GM18498 (cell line): ENCODE measurements around the gene GIMAP8.
"Not testable (repeated sequence)": the region's sequence is repeated elsewhere in the genome, so short reads cannot be mapped to it uniquely, and the experiment has no call there.

Experiments
- ATAC-seq: cut with Tn5 transposase; IDR thresholded peaks from one replicate; pipeline ENCODE4 v1.9.1; 2021; ENCODE audit warnings: mild to moderate bottlenecking, moderate library complexity; ENCODE audit not compliant: unreplicated experiment

GIMAP8 gene

DNA sequence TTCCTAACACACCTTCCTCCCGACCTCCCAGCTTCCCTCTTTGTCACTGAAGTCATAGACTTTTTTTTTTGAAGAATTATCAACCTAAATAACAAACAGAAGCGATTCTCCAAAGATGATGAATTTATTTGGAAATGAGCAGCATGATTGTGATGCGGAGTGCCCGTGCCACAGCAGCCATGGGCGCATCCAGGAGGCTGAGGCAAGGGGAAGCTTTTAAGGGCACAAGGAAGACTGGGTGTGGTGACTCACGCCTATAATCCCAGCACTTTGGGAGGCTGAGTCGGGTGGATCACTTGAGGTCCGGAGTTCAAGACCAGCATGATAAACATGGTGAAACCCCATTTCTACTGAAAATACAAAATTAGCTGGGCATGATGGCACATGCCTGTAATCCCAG lies 16.2 kb upstream of the GIMAP8 start:
- no peak for ATAC-seq

GRCh38 chr7:150435047-150435389 lies 15.4 kb upstream of the GIMAP8 start:
- ATAC-seq: no peak

GRCh38 chr7:150435390-150436073 lies 14.9 kb upstream of the GIMAP8 start:
- ATAC-seq: peak; percentile 86

DNA sequence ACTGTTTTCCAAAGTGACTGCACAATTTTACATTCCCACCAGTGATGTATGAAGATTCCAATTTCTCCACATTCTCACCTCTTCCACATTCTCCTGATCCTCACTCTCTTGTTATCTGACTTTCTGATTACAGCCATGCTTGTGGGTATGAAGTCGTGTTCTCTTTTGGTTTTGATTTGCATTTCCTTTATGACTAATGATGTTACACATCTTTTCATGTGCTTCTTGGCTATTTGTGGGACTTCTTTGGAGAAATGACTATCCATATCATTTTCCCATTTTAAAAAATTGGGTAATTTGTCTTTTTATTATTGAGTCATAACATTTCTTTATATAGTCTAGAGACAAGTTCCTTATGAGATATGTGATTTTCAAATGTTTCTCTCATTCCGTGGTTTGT lies 10.5 kb upstream of the GIMAP8 start:
- ATAC-seq: no peak

- no peak for ATAC-seq
Measured at GRCh38 chr7:150441524-150441923, 8.9 kb upstream of the GIMAP8 start.

DNA sequence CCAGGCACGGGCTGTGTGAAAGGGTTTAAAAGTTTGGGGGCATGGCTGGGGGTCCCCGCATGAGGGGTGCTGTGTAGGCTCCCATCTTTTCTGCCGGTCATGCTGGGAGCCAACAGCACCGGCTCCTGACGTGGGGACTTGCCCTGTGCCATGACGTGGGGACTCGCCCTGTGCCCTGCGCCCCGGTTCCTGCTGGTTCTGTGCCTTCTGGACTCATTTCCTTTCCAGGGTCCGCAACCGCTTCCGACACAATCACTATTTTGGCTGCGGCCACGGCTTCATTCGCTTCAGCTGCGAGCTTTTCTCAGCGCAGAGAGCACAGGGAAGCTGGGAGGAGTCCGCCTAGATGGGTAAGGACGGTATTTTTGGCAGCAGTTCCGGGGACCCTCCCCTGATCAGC lies 7.6 kb upstream of the GIMAP8 start:
- no peak for ATAC-seq

GRCh38 chr7:150443793-150444540 lies 6.5 kb upstream of the GIMAP8 start:
- no peak for ATAC-seq

- ATAC-seq: no peak
Measured at GRCh38 chr7:150444674-150445365, 5.6 kb upstream of the GIMAP8 start.

DNA sequence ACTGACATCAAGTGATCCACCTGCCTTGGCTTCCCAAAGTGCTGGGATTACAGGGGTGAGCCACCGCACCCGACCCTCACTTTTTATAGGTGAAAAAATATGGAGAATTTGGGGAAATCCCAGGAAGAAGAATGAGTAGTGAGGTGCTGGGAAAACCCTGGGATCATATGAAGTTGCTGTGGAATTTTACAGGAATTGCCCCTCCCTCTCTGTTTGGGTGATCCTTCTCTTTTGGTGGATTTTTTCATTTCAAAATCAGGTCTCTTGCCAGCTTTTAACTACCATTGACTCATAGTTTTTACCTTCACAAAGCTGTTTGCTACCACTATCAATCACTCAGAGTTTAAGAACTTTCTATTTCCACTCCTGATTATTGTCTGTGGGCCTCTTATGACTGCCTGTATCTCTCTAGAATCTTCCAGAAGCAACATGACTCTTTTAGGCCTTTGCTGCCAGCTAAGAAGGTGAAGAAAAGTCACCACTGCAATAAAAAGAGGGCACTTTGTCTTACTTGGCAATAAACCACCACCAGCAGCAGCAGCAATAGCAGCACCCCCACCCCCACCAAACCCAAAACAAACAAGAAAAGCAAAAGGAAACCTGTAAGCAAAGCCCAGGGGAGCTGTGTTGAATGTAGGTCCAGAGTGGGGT lies 4.0 kb upstream of the GIMAP8 start:
- no peak for ATAC-seq

DNA sequence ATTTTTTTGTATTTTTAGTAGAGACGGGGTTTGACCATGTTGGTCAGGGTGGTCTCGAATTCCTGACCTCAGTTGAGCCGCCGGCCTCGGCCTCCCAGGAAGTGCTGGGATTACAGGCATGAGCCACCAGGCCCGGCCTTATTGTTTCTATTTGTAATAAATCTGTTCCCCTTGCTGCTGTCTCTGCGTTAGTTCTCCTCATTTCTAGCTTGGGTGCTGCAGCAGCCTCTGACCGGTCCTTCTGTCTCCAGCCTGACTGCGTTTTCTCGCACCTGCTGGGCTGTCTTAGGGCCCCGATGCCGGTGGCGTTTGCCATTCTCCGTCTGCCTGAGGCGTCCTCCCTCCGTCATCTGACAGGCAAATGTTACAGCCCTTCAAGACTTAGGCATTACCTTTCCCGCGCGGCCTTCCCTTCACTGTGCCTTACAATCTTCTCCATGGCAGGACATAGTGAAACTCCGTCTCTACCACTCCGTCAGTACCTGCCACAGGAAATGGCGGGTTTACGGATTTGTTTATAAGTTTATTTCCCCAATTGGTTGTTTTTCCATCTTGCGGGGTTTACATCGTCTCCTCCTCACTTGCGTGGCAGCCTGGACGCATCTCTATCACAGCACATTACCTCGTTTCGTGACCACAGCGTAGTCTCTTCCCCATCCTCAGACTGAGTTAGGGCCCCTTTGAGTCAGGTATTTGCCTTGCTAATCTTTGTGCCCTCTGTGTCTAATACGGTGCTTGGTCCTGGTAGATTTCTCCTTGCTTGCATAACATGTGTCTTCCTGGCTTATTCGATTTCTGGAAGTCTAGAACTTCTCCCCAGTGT lies 2.3 kb upstream of the GIMAP8 start:
- ATAC-seq: no peak

DNA sequence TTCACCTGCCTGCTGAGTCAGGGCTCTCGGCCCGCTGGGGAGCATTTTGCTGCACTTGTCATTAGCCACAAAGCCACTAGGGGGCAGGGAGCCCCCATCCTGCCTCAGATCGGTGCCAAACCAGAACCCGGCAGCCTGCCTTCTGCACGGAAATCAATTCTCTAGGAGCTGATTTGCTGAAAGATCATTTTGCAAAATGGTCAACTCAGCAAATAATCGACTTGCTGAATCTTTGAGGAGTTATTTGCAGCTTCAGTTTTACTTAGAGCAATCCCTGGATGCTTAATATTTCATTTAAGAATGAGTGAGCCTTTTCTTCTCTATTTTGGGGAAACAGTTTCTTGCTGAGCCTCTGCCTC lies 1.7 kb upstream of the GIMAP8 start:
- peak; percentile 53 for ATAC-seq

GRCh38 chr7:150449206-150449952 lies 1.1 kb upstream of the GIMAP8 start:
- ATAC-seq: no peak

DNA sequence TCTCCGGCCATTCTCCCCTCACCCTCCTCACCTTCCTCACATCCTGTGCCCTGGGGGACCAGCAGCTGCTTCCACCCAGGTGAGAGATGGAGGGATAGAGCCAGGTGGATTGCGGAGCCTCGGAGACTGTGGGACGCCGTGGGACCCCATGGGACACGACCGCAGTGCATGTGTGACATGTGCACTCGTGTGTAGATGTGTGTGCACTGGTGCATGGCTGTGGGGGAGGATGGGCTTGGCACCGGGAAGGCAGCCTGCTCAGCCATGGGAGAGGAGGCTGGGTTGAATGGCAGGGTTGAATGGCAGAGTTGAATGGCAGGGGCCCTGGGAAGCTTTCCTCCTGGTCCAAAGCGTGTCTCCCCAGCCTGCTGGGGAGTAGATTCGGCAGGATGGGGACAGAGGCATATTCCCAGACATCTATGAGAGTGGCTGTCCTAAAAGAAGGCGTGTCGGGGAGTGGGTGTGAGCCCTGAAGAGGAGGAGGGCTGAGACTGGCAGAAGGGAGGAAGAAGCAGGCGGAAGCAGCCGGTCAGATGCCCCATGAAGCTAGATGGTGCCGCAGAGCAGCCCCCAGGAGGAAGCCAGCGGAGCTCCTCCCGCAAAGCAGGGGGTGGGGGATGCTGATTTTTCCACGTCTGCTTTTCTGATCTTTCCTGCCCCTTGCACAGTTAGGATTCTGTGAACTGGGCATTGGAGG lies 815 bp downstream of the GIMAP8 start:
- peak; percentile 46 for ATAC-seq

DNA sequence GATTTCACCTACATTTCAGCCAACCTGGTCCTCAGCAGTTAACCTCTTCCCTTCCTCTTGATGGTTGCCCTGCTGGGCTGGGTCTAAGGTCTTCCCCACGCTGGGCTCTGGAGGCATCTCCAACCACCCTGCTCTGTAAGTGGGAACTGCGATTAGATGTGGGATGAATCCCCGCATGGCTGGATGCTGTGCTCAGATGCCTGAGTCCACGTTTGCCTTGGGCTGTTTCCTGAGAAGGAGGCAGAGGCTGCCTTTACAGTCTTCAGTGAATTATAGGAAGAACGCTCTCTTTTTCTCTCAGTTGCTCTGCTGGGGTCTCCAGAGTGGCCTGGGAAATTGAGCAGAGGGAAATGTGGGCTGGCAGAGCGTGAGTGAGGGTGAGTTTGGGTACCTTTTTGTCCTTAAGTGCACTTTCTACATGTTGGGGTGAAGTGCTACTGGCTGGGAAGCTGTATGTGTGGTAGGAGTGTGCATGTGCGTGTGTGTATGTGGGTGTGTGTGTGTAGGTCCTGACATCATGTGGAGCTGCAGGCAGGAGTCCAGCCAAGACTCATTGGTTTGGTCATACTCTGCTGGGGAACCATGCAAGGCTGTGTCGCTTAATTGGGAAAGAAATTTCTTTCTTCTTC lies 1.5 kb downstream of the GIMAP8 start:
- no peak for ATAC-seq

- no peak for ATAC-seq
Measured at GRCh38 chr7:150453181-150453580, 2.8 kb downstream of the GIMAP8 start.

- no peak for ATAC-seq
Measured at GRCh38 chr7:150453892-150454291, 3.5 kb downstream of the GIMAP8 start.

DNA sequence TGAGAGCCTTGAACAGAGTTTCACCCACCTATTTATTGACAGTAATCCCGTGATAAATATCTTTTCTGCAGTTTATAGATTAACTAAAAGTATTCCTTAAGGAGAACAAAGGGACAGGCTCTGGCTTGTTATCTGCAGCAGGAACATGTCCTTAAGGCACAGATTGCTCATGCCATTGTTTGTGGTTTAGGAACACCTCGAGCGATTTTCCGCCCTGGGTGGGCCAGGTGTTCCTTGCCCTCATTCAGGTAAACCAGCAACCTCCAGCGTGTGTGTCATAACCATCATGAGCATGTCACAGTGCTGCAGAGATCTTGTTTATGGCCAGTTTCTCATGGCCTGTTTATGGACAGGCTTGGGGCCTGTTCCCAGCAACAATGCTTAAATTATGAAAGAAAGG lies 6.6 kb downstream of the GIMAP8 start:
- ATAC-seq: not testable (repeated sequence)

DNA sequence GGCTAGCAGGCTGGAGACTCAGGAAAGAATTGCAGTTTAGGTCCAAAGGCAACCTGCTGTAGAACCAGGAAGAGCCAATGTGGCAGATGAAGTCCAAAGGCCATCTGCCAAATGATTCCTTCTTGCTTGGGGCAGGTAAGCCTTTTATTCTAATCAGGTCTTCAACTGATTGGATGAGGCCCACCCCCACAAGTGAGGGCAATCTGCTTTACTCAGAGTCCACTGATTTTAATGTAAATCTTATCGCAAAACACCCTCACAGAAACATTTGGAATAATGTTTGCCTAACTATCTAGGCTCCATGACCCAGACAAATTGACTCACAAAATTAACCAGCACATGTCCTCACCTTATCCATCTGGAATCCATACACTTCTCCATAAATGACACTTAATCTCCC lies 7.8 kb downstream of the GIMAP8 start:
- no peak for ATAC-seq

- no peak for ATAC-seq
Measured at GRCh38 chr7:150458756-150459155, 8.3 kb downstream of the GIMAP8 start.
